ENCODE data around the gene HSPA9. TPM values are rescaled to one million over a fixed set of nuclear protein-coding genes. Genes with fewer than 3 reads are reported as not detected.

HSPA9 gene
- total and polyA plus RNA-seq, 9 of the 15 experiments (the other 6 are each of a cell fraction or from before 2014, with no cell fraction given) = 195 to 583 (median 514) TPM

DNA sequence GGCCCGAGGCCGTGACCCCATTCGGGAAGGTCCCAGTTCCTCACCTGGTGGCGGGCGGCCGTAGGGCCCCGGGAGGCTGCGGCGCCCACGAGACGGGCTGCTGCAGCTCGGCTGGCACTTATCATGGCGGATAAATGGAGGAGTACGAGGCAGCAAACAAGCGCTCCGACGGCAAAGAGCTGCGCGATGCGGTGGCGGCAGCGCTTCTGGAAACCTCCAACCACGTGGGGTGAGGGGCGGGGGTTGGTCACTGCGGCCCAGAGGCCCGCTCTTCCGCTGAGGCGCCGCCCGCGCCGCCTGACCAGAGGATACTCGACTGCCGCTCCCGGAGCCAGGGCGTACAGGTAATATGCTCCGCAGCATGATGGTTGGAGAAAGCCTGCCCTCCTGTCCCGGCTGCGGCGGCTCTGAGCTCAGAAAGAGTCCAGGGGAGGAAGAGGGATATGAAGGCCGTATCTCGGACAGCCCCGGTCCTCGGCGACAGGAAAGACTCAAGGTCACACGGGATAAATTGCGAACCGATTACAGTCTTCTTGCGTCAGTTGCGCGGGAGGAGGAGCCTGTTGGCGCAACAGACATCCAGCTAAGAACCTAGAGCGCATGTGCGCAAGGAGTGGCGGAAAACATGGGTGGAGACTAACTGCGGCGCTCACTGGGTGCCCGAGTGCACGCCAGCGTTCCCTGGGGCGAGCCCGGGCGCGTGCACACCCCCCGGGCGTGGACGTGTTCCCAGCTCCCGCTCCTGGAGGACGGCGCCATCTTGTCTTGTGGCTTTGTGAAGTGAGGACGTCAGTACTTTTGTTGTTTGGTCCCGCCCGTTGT, at the start of gene HSPA9 (continued):
- TF ChIP-seq, protein P1, sequence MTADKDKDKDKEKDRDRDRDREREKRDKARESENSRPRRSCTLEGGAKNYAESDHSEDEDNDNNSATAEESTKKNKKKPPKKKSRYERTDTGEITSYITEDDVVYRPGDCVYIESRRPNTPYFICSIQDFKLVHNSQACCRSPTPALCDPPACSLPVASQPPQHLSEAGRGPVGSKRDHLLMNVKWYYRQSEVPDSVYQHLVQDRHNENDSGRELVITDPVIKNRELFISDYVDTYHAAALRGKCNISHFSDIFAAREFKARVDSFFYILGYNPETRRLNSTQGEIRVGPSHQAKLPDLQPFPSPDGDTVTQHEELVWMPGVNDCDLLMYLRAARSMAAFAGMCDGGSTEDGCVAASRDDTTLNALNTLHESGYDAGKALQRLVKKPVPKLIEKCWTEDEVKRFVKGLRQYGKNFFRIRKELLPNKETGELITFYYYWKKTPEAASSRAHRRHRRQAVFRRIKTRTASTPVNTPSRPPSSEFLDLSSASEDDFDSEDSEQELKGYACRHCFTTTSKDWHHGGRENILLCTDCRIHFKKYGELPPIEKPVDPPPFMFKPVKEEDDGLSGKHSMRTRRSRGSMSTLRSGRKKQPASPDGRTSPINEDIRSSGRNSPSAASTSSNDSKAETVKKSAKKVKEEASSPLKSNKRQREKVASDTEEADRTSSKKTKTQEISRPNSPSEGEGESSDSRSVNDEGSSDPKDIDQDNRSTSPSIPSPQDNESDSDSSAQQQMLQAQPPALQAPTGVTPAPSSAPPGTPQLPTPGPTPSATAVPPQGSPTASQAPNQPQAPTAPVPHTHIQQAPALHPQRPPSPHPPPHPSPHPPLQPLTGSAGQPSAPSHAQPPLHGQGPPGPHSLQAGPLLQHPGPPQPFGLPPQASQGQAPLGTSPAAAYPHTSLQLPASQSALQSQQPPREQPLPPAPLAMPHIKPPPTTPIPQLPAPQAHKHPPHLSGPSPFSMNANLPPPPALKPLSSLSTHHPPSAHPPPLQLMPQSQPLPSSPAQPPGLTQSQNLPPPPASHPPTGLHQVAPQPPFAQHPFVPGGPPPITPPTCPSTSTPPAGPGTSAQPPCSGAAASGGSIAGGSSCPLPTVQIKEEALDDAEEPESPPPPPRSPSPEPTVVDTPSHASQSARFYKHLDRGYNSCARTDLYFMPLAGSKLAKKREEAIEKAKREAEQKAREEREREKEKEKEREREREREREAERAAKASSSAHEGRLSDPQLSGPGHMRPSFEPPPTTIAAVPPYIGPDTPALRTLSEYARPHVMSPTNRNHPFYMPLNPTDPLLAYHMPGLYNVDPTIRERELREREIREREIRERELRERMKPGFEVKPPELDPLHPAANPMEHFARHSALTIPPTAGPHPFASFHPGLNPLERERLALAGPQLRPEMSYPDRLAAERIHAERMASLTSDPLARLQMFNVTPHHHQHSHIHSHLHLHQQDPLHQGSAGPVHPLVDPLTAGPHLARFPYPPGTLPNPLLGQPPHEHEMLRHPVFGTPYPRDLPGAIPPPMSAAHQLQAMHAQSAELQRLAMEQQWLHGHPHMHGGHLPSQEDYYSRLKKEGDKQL (CRISPR knock-in tag; IDR thresholded peaks at IDR 0.05; ENCODE audit: borderline replicate concordance) = peak; percentile 18; the same call in 1 of the 2 replicates
- TF ChIP-seq HSF4 (CRISPR knock-in tag; IDR thresholded peaks at IDR 0.05; ENCODE audit: borderline replicate concordance) (0 out of 2 replicates have a peak, but pooled peaks have one; percentile 73), MBD2 (IDR thresholded peaks at IDR 0.05; ENCODE audit: borderline replicate concordance, low read depth) (peak; percentile 45; the same call in 1 of the 2 replicates), TSC22D4 (tag; IDR thresholded peaks at IDR 0.05) (no peak), NFYB (IDR thresholded peaks at IDR 0.05; ENCODE audit: extremely low read depth, insufficient read length) (no peak), ZNF830 (CRISPR knock-in tag; IDR thresholded peaks at IDR 0.05) (no peak), ZNF445 (CRISPR knock-in tag; IDR thresholded peaks at IDR 0.05; ENCODE audit: low read depth) (no peak), ELF2 (CRISPR knock-in tag; IDR thresholded peaks at IDR 0.05) (peak; percentile 85), TGIF2 (CRISPR knock-in tag; IDR thresholded peaks at IDR 0.05) (no peak), HDGF (IDR thresholded peaks at IDR 0.05) (no peak), CBFA2T3 (IDR thresholded peaks at IDR 0.05) (no peak), CBX1 (IDR thresholded peaks at IDR 0.05; ENCODE audit: low read depth) (peak; percentile 72), PHB2 (IDR thresholded peaks at IDR 0.05; ENCODE audit: low read depth) (peak; percentile 31; the same call in 1 of the 2 replicates), CREM (IDR thresholded peaks at IDR 0.05; ENCODE audit: low read depth) (peak; percentile 76)
- TF ChIP-seq, protein P2, sequence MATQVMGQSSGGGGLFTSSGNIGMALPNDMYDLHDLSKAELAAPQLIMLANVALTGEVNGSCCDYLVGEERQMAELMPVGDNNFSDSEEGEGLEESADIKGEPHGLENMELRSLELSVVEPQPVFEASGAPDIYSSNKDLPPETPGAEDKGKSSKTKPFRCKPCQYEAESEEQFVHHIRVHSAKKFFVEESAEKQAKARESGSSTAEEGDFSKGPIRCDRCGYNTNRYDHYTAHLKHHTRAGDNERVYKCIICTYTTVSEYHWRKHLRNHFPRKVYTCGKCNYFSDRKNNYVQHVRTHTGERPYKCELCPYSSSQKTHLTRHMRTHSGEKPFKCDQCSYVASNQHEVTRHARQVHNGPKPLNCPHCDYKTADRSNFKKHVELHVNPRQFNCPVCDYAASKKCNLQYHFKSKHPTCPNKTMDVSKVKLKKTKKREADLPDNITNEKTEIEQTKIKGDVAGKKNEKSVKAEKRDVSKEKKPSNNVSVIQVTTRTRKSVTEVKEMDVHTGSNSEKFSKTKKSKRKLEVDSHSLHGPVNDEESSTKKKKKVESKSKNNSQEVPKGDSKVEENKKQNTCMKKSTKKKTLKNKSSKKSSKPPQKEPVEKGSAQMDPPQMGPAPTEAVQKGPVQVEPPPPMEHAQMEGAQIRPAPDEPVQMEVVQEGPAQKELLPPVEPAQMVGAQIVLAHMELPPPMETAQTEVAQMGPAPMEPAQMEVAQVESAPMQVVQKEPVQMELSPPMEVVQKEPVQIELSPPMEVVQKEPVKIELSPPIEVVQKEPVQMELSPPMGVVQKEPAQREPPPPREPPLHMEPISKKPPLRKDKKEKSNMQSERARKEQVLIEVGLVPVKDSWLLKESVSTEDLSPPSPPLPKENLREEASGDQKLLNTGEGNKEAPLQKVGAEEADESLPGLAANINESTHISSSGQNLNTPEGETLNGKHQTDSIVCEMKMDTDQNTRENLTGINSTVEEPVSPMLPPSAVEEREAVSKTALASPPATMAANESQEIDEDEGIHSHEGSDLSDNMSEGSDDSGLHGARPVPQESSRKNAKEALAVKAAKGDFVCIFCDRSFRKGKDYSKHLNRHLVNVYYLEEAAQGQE (IDR thresholded peaks at IDR 0.05; ENCODE audit: borderline replicate concordance) = no peak
- TF ChIP-seq, protein P2 (CRISPR knock-in tag; IDR thresholded peaks at IDR 0.05; ENCODE audit: low read depth) = no peak; the same call in 1 of the 2 replicates

All from K562 (cell line).